T-helper 17 cell (primary cell): ENCODE results near the gene CAMK2B. TPM values are rescaled to one million over a fixed set of nuclear protein-coding genes. Genes with fewer than 3 reads are reported as not detected.
A peak's percentile ranks its signal among the peaks of the same experiment; 100 is the strongest.

Experiments
- ATAC-seq: fragments of 150-1000 bp; cut with Tn5 transposase; 2 replicates; pipeline ENCODE4 v1.10.0; 2021; ENCODE audit warnings: mild to moderate bottlenecking, moderate library complexity
- DNase-seq, 3 donors: peaks; one replicate each; pipeline versions ENCODE4 v3.0.0 to v3.0.0-alpha.2; 2020 to 2021
- H3K9me3 ChIP-seq: one replicate; pipeline ENCODE4 v1.7.0; 2013; ENCODE audit warnings: low read length, mild to moderate bottlenecking; ENCODE audit not compliant: control insufficient read depth, poor library complexity, severe bottlenecking
- H3K27ac Mint-ChIP-seq: one replicate; pipeline ENCODE4 v1.8.0; 2022; ENCODE audit warnings: mild to moderate bottlenecking, moderate library complexity, mixed read lengths
- H3K27me3 Mint-ChIP-seq: one replicate; pipeline ENCODE4 v1.8.0; 2022; ENCODE audit warnings: mixed read lengths
- H3K36me3 Mint-ChIP-seq: one replicate; pipeline ENCODE4 v1.8.0; 2022; ENCODE audit warnings: low read depth, mixed read lengths
- H3K4me1 Mint-ChIP-seq: one replicate; pipeline ENCODE4 v1.8.0; 2022; ENCODE audit warnings: mild to moderate bottlenecking, mixed read lengths
- H3K4me3 Mint-ChIP-seq: one replicate; pipeline ENCODE4 v1.8.0; 2022; ENCODE audit warnings: mild to moderate bottlenecking, moderate library complexity, mixed read lengths
- total RNA-seq, 4 donors: library from RNA in 2 of 4; stranded (reverse) in 2 of 4; gene quantifications; one replicate each; pipeline ENCODE4 v1.2.3 and lab custom pipeline; 2022 to 2026

The CAMK2B gene
- total RNA-seq, 2 donors from 2014 or later = 0.31 TPM; not detected in 1

DNA sequence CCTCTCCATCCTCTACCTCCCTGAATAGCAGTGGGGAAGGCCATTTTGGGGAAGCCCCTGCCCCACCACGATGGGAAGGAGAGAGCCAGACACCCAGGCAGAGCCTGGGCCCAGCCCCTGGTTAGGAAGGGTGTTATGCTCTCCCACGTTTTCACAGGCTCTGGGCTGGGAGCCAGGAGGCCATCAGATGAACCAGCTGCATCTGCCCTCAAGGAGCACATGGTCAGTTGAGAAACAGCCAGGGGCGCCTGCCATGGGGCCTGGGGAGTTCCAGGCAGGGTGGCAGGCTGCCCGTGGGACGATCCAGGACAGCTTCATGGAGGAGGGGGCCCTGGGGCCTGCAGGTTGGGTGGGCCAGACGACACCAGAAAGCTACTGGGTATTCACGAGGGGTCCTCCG, 47.5 kb downstream of the CAMK2B start:
- Mint-ChIP-seq H3K4me1 (no peaks in the 10 kb centered on the region), H3K27ac (no peak overlapping the region), H3K27me3 (peaks cover 25% of the 10 kb centered on the region), H3K36me3 (no peaks in the 10 kb centered on the region), H3K4me3 (no peak overlapping the region)
- DNase-seq (peak in 2 of 3 donors; percentile 2 to 3), ATAC-seq (no peak)
- H3K9me3 ChIP-seq = no peaks in the 10 kb centered on the region

DNA sequence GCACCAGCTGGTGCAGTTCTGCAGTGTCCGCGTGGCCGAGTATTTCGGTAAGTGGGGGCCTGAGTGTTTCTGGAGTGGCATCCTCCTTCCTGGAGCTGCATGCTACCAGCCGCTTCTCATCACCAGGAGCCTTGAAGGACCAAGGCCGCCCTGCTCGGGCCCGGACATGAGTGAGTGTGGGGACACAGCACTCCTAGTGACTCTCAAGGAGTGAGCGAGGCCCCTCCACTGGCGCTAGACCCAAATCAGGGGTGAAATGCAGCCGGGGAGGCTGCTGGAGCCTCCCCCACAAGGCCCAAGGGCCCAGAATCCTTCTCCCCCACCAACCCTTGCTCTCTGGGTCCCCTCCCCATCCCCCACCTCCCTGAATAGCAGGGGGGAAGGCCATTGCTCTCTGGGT, 48.0 kb downstream of the CAMK2B start:
- Mint-ChIP-seq H3K4me3 (no peak overlapping the region), H3K36me3 (no peaks in the 10 kb centered on the region), H3K27ac (no peak overlapping the region), H3K27me3 (peaks cover 25% of the 10 kb centered on the region), H3K4me1 (no peaks in the 10 kb centered on the region)
- ATAC-seq (no peak), DNase-seq (peak in 1 of 3 donors; percentile 6)
- no peaks in the 10 kb centered on the region for H3K9me3 ChIP-seq

DNA sequence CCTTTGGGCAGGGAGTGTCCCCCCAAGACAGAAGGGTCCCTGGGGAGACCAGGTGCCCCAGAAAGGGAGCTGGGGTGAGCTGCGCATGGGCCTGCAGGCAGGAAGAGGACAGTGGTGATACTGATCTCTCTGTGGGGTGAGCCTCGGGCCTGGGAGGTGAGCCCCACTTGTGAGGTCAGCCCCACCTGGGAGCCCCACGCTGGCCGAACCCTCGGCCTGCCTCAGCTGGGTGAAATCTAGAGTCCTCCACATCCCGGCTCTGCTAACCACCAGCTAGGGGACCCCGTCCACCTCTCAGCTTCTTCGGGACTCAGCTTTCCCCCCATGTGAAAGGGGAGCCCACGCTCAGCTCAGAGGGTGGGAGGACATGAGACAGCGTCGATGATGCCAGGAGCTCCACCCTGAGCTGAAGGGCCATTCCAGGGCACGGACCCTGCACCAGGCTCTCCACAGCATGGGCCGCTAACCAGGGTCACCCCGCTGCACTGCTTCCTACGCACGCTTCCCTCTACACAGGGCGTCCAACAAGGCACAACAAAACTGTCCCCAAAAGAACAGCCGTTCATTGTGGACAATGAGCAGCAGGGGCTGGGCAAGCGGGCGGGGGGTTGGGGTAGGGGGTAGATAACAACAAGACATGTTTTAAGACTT, 48.7 kb downstream of the CAMK2B start:
- Mint-ChIP-seq H3K27ac (no peak overlapping the region), H3K4me1 (no peaks in the 10 kb centered on the region), H3K36me3 (no peaks in the 10 kb centered on the region), H3K27me3 (peaks cover 22% of the 10 kb centered on the region), H3K4me3 (no peak overlapping the region)
- no peaks in the 10 kb centered on the region for H3K9me3 ChIP-seq
- peak in 1 of 3 donors; percentile 2 for DNase-seq
- no peak for ATAC-seq

DNA sequence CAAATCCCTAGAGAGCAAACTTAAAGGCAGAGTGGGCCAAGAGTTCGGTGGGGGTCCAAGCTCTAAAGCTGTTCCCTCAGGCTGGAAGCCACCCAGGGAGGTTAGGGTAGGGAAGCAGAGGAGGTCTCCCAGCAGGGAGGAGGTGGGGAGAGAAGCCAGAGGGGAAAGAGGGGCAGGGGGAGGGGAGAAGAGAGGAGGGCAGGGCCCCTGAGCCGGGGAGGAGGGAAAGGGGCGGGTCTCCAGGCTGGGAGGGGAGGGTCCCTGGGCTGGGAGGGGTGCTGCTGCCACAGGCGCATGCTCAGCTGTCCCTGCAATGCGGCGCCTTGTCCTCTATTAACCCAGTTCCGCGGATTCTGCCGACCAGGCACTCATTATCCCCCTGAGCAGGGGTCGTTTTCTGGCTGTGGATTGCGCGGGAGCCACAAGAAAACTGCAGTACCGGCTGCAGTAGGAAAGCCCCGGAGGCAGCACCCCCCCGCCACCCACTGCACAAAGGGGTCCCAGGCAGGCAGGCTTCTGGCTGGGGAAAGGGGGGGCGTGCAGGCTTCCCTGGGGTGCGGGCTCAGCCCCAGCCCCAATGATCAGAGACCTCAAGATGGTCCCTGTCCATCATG, 49.3 kb downstream of the CAMK2B start:
- H3K27ac Mint-ChIP-seq = no peak overlapping the region
- H3K4me3 Mint-ChIP-seq = no peak overlapping the region
- ATAC-seq (no peak), DNase-seq (peak in 1 of 3 donors; percentile 3)
- H3K27me3 Mint-ChIP-seq = peaks cover 19% of the 10 kb centered on the region
- H3K4me1 Mint-ChIP-seq = no peaks in the 10 kb centered on the region
- H3K36me3 Mint-ChIP-seq = no peaks in the 10 kb centered on the region
- no peaks in the 10 kb centered on the region for H3K9me3 ChIP-seq

DNA sequence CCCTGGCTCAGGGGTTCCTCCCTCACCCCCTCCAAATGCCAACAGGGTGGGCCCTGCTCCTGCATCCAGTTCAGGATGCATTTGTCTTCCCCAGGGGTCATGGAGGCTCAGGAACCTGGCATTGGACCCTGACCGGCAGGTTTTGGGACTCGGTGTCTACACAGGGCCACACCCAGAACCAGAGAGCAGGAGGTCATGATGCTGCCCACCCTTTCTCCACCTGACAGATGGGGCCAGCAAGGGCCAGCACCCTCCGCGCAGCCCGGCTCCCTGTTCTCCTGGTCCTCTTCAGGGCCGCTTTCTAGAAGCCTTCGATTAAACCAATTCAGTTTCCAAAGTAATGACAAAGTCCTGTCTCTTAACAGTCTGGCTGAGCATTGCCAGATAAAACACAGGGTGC, 50.2 kb downstream of the CAMK2B start:
- Mint-ChIP-seq H3K36me3 (no peaks in the 10 kb centered on the region), H3K4me3 (no peak overlapping the region), H3K4me1 (no peaks in the 10 kb centered on the region), H3K27ac (no peak overlapping the region), H3K27me3 (peaks cover 23% of the 10 kb centered on the region)
- H3K9me3 ChIP-seq = no peaks in the 10 kb centered on the region
- DNase-seq (no peak), ATAC-seq (no peak)

DNA sequence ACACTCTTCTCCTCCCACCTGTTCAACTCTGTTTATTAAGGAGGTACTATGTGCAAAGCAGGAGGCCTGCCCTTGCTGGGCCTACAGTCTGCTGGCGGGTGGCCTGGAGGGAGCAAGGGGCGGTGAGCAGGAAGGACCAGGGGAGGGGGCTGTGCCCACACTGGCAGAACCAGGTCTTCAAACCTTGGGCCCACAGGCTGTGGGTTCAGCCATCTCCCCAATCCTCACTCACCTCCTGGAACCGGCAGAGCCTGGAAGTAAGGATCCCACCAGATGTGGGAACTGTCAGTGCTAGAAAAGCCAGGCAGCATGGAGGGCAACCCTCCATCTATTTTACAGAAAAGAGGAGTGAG, 50.8 kb downstream of the CAMK2B start:
- peaks cover 23% of the 10 kb centered on the region for H3K27me3 Mint-ChIP-seq
- DNase-seq (no peak), ATAC-seq (no peak)
- H3K4me1 Mint-ChIP-seq = no peaks in the 10 kb centered on the region
- no peaks in the 10 kb centered on the region for H3K36me3 Mint-ChIP-seq
- no peak overlapping the region for H3K4me3 Mint-ChIP-seq
- H3K9me3 ChIP-seq = no peaks in the 10 kb centered on the region
- no peak overlapping the region for H3K27ac Mint-ChIP-seq

DNA sequence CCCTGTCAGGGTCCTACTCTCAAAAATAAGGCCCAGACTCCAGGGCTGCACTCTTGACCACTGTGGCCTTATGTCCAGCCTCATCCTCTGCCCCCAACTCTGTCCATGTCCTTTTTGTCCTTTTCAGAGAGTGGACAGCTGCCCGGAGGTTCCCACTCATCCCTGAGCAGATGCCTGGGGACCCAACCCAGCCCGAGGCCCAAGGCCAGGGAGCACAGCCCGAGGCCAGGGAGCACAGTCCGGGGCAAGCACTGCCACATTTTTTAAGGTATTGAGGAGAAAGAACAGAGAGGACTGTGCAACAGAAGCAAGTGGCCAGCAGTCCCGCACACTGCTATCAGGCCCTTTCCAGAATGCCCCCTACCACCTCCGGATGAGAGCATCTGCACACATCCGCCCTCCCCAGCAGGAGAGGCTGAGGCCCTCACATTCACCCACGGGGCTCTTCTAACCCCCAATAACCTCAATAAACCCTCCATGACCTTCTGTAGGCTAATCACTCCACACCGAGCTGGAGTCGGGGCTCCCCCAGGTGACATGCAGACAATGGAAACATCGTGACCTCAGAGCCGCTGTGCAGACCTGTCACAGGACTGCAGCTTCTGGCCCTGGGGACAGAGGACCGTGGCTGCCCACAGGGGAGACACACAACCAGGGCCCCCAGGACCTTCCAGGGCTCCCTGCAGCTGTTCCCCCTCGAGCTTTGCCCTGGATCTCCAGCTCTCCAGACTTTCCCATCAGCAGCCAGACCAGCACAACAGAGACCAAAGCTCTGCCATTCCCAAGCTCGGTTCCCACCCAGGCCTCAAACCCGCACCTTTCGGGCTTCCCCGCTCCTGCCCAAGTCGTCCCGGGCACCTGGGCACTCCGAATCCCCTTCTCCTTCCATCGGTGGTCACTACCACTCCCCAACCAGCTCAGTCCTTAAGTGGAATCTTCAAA, 51.4 kb downstream of the CAMK2B start:
- no peak overlapping the region for H3K27ac Mint-ChIP-seq
- no peaks in the 10 kb centered on the region for H3K36me3 Mint-ChIP-seq

DNA sequence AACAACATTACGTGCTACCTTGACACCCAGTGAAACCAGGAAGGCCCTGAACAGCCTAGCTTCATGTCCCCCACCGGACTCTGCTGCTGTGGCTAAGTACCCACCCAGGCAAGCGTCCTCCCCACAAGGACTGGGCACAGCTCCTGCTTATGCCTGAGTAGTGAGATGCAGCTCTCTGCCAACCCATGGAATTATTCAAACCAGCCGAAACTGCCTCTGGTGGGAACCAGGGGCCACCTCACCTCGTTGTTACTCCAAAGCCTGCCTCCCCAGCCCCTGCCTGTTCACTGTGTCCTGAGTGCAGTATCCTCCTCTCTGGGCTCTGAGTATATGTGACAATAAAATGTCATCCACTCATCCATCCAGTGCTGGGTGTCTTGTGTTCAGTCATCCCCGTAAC, 52.4 kb downstream of the CAMK2B start:
- DNase-seq (no peak), ATAC-seq (no peak)
- no peaks in the 10 kb centered on the region for H3K9me3 ChIP-seq
- Mint-ChIP-seq H3K4me3 (no peak overlapping the region), H3K27me3 (peaks cover 29% of the 10 kb centered on the region), H3K4me1 (no peaks in the 10 kb centered on the region), H3K27ac (no peak overlapping the region), H3K36me3 (no peaks in the 10 kb centered on the region)

More for the DNA sequence above, 51.4 kb downstream of the CAMK2B start:
- Mint-ChIP-seq H3K4me1 (no peaks in the 10 kb centered on the region), H3K4me3 (no peak overlapping the region), H3K27me3 (peaks cover 24% of the 10 kb centered on the region)
- no peak for DNase-seq
- H3K9me3 ChIP-seq = no peaks in the 10 kb centered on the region
- ATAC-seq = no peak

DNA sequence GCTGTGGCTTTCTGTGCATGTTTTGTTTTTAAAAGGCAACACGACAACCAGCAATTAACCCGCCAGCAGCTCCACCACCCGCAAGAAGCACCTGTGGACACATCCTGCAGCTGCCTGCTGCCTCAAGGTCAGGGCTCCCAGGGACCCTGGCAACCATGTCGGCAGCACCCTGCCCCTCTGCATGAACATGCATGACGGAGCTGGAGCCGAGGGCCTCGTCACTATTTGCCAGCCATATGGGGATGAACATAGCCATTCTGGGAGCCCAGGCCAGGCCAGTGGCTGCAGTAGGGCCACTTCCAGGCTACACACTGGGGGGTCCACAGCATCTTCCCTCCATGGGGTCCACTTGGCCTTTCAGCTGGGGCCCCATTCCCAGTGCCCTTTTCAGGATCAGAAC, 52.9 kb downstream of the CAMK2B start:
- H3K36me3 Mint-ChIP-seq = no peaks in the 10 kb centered on the region
- no peak overlapping the region for H3K27ac Mint-ChIP-seq
- no peaks in the 10 kb centered on the region for H3K9me3 ChIP-seq
- H3K4me1 Mint-ChIP-seq = no peaks in the 10 kb centered on the region
- DNase-seq (no peak), ATAC-seq (no peak)
- H3K27me3 Mint-ChIP-seq = peaks cover 34% of the 10 kb centered on the region
- H3K4me3 Mint-ChIP-seq = no peak overlapping the region

DNA sequence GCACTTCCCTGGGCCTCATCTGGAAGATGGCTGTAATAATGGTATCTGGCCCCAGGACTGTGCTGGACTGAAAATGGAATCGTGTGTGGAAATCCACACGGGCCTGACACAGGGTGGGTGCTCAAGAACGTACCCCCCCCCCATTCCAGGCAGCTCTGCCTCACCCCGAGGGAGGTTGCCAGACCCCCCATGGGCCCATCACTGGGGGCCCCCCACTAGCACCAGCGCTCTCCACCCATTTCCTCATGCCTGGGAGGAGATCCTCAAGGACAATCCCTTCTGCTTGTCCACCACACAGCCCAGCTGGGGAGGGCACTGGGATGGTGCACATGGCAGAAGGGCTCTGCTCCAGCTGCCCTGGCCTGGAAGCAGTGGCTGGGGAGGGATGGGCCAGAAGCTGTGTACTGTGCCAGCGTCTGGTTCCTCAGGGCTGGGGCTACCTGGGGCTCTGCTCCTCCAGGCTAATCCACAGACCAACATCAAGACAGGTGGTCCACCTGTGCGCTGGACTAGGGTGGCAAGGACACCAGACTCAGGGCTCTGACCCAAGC, 55.4 kb downstream of the CAMK2B start:
- DNase-seq (no peak), ATAC-seq (no peak)
- H3K9me3 ChIP-seq = no peaks in the 10 kb centered on the region
- Mint-ChIP-seq H3K4me3 (no peak overlapping the region), H3K4me1 (no peaks in the 10 kb centered on the region), H3K27me3 (peaks cover 33% of the 10 kb centered on the region), H3K36me3 (no peaks in the 10 kb centered on the region), H3K27ac (no peak overlapping the region)

DNA sequence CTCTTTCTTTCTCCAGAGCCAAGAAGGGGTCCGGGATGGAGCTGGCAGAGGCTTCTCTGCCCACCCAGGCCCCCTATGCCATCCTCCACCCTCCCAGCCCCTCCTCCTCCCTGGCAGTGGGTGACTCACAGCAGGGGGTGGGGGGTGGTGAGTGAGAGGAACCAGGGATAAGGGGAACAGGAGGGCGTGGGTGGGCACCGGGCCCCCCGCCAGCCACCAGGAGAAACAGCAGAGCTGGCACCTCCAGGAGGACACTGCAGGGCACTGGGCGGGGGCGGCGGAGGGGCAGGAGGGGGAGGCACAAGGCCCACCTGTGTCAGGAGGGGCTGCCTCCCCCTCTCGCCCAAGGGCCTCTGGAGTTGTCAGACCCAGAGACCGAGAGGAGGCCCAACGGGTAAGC, 56.0 kb downstream of the CAMK2B start:
- no peaks in the 10 kb centered on the region for H3K9me3 ChIP-seq
- H3K27me3 Mint-ChIP-seq = peaks cover 34% of the 10 kb centered on the region
- no peak overlapping the region for H3K27ac Mint-ChIP-seq
- H3K36me3 Mint-ChIP-seq = no peaks in the 10 kb centered on the region
- DNase-seq (no peak), ATAC-seq (no peak)
- no peak overlapping the region for H3K4me3 Mint-ChIP-seq
- no peaks in the 10 kb centered on the region for H3K4me1 Mint-ChIP-seq

DNA sequence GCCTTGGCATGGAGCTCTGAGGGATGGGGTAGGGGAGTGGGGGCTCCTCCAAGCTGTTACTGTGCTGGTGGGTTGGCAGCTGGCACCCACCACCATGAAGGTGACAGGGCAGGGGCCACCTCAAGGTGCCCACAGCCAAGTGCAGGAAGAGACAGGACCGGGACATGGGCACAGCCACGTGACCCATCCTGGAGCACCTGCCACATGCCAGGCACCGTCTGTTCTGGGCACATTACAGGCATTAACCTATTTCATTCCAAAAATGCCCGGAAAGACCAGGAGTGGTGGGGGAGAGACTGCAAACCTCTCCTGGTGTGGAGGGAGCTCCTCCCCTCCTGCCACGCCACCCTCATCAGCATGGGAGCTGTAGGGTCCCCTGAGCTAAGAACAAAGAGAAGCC, 56.7 kb downstream of the CAMK2B start:
- H3K27ac Mint-ChIP-seq = no peak overlapping the region

DNA sequence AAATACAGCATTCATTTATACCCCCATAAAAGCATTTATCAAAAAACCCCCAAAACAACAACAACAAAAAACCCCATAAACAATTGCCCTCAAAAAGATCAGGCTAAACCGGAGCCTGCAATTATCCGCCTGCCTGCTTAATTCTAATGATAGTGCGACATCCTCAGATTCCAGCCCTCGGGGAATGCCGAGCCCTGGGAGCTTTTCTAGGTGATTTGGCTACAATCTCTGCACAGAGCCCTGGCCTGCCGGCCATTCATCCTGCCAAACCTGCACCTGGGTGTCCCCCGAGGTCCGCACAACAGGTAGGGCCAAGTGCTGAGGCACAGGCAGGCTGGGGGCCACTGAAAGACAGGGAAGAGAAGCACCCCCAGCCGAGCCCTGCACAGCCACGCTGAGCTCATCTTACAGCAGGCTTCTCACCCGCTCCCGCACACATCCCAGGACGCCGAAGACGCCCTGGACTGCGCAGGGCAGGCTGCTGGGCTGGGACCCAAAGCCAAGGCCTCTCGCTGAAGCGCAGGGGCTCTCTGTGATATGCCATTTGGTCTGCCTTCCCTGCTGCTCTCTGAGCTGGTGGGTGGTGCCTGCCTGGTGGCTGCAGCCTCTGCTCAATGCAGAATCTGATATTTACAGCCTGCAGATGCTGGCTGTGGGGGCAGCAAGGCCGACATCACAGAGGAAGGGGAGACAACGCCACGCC, 57.5 kb downstream of the CAMK2B start:
- H3K9me3 ChIP-seq = no peaks in the 10 kb centered on the region
- H3K27ac Mint-ChIP-seq = no peak overlapping the region
- no peak overlapping the region for H3K4me3 Mint-ChIP-seq
- H3K4me1 Mint-ChIP-seq = no peaks in the 10 kb centered on the region
- ATAC-seq (no peak), DNase-seq (no peak)
- H3K27me3 Mint-ChIP-seq = peaks cover 28% of the 10 kb centered on the region
- no peaks in the 10 kb centered on the region for H3K36me3 Mint-ChIP-seq

More for the DNA sequence above, 56.7 kb downstream of the CAMK2B start:
- H3K36me3 Mint-ChIP-seq = no peaks in the 10 kb centered on the region
- no peak overlapping the region for H3K4me3 Mint-ChIP-seq
- no peaks in the 10 kb centered on the region for H3K4me1 Mint-ChIP-seq
- no peak for DNase-seq
- no peak for ATAC-seq
- H3K9me3 ChIP-seq = no peaks in the 10 kb centered on the region
- peaks cover 29% of the 10 kb centered on the region for H3K27me3 Mint-ChIP-seq
